ENCODE measurements around the gene CRTC3. TPM values are rescaled to one million over a fixed set of nuclear protein-coding genes. Genes with fewer than 3 reads are reported as not detected.
"Not testable (repeated sequence)": the region's sequence is repeated elsewhere in the genome, so short reads cannot be mapped to it uniquely, and the experiment has no call there.

The CRTC3 gene
- total RNA-seq, 1 donor from 2014 or later = 55.7 TPM

DNA sequence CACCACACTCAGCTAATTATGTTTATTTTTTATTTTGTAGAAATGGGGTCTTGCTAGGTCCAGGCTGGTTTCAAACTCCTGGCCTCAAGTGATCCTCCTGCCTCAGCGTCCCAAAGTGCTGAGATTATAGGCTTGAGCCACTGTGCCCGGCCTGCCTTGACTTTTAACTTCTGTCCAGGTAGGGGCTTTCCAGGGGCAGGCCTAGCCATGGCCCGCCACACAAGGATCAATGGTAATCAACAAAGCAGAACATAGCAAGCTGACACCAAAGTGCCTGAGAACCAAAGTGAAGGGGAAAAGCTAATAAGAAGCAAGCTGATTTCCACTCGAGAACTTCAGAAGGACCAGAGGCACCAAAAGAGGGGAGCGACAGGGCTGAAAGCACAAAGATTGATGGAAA, 9.4 kb upstream of the CRTC3 start:
- no peak for DNase-seq (ENCODE audit: low spot score)

- DNase-seq (ENCODE audit: low spot score) = no peak
Observed at GRCh38 chr15:90523373-90523772, 6.3 kb upstream of the CRTC3 start.

DNA sequence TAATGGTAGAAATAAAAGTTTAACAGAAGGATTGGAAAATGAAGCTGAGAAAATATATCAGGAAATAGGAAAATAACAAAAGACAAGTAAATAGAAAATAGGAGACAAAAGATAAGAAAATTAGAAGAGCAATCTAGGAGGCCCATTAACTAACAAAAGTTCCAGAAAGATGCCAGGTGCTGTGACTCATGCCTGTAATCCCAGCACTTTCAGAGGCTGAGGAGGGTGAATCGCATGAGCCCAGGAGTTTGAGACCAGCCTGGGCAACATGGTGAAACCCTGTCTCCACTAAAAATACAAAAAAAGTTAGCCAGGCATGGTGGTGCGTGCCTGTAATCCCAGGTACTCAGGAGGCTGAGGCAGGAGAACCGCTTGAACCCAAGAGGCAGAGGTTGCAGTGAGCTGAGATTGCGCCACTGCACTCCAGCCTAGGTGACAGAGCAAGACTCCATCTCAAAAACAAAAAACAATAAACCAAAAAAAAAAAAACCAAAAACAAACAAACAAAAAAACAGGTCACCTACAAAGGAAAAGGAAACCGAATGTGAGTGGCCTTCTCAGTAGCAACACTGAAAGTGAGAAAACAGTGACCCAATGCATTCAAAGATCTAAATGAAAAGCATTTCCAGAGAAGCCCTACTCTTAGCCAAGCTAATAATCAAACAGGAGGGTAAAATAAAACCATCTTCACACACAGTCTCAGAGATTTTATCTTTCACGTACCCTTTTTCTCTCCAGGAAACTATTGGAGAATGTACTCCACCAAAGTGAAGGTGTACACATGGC, 5.5 kb upstream of the CRTC3 start:
- DNase-seq (ENCODE audit: low spot score) = not testable (repeated sequence)

DNA sequence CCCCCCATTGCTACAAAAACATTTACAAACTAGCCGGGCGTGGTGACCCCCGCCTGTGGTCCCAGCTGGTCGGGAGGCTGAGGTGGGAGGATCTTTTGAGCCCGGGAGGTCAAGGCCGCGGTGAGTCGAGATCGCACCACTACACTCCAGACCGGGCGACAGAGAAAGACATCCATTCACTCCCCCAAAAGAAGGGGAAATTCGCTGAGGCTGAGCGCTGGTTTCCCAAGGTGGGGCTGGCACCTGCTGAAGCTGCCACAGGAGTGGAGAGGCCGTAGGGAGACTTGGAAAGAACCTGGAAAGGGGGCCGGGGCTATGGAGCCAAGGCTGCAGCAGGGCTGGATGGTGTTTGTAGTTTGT, 732 bp upstream of the CRTC3 start:
- no peak for DNase-seq (ENCODE audit: low spot score)

- peak; percentile 58 for DNase-seq (ENCODE audit: low spot score)
Observed at GRCh38 chr15:90530250-90531051, 728 bp downstream of the CRTC3 start.

GRCh38 chr15:90531147-90531546, 1.4 kb downstream of the CRTC3 start:
- no peak for DNase-seq (ENCODE audit: low spot score)

- DNase-seq (ENCODE audit: low spot score) = no peak
Observed at GRCh38 chr15:90535254-90535653, 5.5 kb downstream of the CRTC3 start.

GRCh38 chr15:90539789-90540188, 10.1 kb downstream of the CRTC3 start:
- no peak for DNase-seq (ENCODE audit: low spot score)

DNA sequence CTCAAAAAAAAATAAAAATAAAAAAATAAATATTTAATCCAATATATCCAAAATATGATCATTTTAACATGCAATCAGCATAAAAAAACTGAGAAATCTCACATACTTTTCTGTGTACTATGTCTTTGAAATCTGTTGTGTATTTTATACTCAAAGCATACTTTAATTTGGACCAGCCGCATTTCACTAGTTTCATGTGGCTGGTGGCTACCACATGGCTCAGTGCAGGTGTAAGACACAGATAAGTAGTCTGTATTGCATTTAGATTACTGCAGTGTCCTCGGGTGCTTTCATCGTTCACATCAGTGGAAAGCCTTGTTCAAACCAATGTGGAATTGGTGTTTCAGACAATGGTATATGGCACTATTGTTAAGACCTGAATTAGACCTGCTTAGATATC, 11.0 kb downstream of the CRTC3 start:
- no peak for DNase-seq (ENCODE audit: low spot score)

- no peak for DNase-seq (ENCODE audit: low spot score)
Observed at GRCh38 chr15:90545095-90545494, 15.4 kb downstream of the CRTC3 start.

GRCh38 chr15:90547540-90547939, 17.8 kb downstream of the CRTC3 start:
- DNase-seq (ENCODE audit: low spot score) = no peak

DNA sequence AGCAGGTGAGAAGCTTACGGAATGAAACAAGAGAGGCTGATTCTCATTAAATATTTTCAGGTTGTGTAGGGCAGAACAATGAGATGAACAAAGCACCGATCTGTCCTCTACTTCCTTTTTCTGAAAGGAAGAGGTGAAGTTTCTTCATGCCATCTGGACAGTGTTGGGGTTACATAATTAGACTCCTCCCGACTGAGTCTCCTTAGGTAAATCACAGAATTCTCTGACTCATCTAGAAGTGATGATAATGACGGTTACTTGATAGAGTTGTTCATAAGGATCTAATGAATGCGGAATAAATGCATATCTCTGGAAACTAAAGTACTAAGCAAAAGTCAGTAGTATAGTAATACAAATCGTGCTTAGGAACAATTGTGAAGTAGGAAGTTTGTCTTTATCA, 21.2 kb downstream of the CRTC3 start:
- no peak for DNase-seq (ENCODE audit: low spot score)

GRCh38 chr15:90552162-90552928, 22.6 kb downstream of the CRTC3 start:
- DNase-seq (ENCODE audit: low spot score) = no peak

GRCh38 chr15:90552929-90553211, 23.1 kb downstream of the CRTC3 start:
- DNase-seq (ENCODE audit: low spot score) = no peak

- DNase-seq (ENCODE audit: low spot score) = no peak
Observed at GRCh38 chr15:90553248-90553745, 23.6 kb downstream of the CRTC3 start.

- DNase-seq (ENCODE audit: low spot score) = peak; percentile 77
Observed at GRCh38 chr15:90557186-90558084, 27.7 kb downstream of the CRTC3 start.

- DNase-seq (ENCODE audit: low spot score) = no peak
Observed at GRCh38 chr15:90558171-90558573, 28.4 kb downstream of the CRTC3 start.

DNA sequence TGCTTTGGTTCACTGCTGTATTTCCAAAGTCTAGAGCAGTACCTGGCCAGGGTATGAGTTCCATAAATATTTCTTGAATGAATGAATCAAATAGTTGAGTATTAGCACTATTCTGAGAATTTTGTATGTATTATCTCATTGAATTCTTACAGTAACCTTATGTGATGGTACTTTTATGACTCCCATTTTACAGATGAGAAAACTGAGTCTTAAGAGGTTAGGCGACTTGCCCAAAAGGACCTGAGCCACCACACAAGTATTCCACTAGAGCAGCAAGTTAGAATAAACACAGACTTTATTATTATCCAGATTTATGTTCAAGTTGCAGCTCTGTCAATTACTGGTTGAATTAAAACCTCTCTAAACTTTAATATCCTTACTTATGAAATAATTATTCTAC, 29.4 kb downstream of the CRTC3 start:
- no peak for DNase-seq (ENCODE audit: low spot score)

DNA sequence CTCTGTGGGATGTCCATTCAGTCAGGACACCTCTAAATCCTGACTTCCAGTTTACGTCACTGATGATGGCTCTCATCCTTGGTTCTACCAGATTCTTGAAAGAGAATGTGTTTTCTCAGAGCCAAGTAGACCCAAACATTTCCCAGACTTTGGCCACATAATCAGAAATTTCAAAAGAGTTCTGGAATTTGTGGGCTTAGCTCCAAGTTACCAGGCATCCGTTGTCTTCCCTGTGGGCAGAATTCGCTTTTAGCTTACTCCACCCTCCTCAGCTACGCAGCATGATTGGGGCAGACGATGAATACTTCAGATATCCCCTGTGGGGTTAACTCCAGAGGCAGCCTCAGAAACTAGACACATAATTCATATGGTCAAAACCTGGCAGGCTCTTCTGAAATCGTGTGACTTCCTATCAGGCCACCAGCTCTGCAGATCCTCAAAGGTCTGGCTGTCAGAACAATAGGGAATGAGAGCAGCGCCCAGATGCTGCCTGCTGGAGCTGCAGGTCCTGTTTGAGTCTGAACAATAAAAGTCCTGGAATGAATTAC, 30.6 kb downstream of the CRTC3 start:
- peak; percentile 68 for DNase-seq (ENCODE audit: low spot score)

- DNase-seq (ENCODE audit: low spot score) = no peak
Observed at GRCh38 chr15:90561344-90562244, 31.9 kb downstream of the CRTC3 start.

Data from ureter (tissue), 1 donor.